Omental fat pad (tissue), 4 donors: ENCODE data around the gene TCEA2. TPM values are rescaled to one million over a fixed set of nuclear protein-coding genes. Genes with fewer than 3 reads are reported as not detected.
A peak's percentile ranks its signal among the peaks of the same experiment; 100 is the strongest.

ENCODE experiments used
- ATAC-seq: fragments of 150-250 bp; one replicate; pipeline ENCODE4 v1.9.1; 2016; ENCODE audit warnings: mild to moderate bottlenecking, moderate library complexity; ENCODE audit not compliant: low FRiP score
- DNase-seq: peaks from one replicate; pipeline ENCODE4 v3.0.0-alpha.2; 2019; ENCODE audit warnings: low spot score
- total RNA-seq, 4 donors: library from RNA; depleted of rRNA; stranded (reverse); fragments of >200 nt; gene quantifications; one replicate each; pipeline ENCODE4 v1.1.0, GENCODE V29; 2016
- TF ChIP-seq, protein P1 (sequence below), 3 donors: fragments of 450-650 bp; IDR thresholded peaks; one replicate each; pipeline ENCODE4 v1.5.1; 2016 to 2017; ENCODE audit warnings: antibody characterized with exemption in 3 of 3, mild to moderate bottlenecking in 3 of 3, moderate library complexity in 2 of 3

TCEA2 gene
- total RNA-seq, 4 donors from 2014 or later, result 20.5 to 34.8 (median 23.4) TPM

DNA sequence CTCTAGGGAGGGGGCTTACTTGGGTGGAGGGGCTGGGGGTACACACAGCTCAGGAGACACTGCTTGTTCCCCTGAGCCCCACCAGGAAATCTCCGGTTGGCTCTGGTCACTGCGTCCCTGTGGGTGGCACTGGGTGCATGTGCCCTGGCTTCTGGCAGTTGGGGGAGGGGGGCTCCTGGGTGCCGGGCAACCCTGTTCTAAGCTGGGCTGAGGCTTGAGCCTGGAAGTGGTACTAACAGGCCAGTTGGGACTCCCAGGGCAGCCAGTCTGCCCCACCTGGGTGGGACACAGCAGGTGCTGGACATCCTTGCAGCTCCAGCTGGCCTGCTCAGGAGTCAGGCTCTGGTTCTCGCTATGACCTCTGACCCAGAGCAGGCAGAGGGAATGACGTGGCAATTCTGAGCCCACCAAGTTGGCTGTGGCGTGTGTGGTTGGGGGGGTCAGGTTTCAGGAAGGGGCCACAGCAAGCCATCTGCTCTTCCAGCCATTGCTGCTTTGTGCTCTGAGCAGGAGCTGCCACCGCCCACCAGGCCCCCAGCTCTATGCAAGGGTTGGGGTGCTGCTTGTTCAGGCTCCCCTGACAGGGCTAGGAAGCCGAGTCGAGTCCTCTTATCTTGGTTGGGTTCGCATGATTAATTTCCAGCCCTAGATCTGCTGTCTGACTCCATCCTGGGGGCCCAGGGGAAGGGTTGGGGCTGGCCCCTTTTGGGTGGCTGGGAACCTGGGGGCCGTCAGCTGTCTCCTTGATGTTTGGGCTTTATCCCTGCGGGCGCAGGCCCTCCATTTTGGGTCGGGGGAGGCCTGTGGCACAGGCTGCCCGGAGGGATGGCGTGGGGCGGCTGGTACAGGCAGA is 26.4 kb upstream of the TCEA2 start:
- ATAC-seq (no peak), DNase-seq (no peak)
- TF ChIP-seq, protein P1, sequence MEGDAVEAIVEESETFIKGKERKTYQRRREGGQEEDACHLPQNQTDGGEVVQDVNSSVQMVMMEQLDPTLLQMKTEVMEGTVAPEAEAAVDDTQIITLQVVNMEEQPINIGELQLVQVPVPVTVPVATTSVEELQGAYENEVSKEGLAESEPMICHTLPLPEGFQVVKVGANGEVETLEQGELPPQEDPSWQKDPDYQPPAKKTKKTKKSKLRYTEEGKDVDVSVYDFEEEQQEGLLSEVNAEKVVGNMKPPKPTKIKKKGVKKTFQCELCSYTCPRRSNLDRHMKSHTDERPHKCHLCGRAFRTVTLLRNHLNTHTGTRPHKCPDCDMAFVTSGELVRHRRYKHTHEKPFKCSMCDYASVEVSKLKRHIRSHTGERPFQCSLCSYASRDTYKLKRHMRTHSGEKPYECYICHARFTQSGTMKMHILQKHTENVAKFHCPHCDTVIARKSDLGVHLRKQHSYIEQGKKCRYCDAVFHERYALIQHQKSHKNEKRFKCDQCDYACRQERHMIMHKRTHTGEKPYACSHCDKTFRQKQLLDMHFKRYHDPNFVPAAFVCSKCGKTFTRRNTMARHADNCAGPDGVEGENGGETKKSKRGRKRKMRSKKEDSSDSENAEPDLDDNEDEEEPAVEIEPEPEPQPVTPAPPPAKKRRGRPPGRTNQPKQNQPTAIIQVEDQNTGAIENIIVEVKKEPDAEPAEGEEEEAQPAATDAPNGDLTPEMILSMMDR (IDR thresholded peaks at IDR 0.05), result no peak

DNA sequence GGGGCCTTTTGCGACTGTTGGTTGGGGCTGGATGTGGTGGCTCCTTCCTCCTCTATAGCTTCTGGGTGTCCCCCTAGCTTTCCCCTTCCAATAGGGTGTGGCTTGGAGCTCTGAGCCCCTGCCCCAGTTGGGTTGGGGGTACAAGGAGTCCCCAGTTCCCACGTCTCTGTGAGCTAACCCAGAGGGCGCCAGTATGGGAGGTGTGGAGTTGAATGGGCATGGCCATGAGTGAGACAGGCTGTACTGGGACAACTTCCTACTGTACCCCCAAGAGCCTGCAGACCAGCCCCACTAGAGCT is 25.9 kb upstream of the TCEA2 start:
- ATAC-seq (no peak), DNase-seq (no peak)
- TF ChIP-seq, protein P1 (IDR thresholded peaks at IDR 0.05), result no peak

DNA sequence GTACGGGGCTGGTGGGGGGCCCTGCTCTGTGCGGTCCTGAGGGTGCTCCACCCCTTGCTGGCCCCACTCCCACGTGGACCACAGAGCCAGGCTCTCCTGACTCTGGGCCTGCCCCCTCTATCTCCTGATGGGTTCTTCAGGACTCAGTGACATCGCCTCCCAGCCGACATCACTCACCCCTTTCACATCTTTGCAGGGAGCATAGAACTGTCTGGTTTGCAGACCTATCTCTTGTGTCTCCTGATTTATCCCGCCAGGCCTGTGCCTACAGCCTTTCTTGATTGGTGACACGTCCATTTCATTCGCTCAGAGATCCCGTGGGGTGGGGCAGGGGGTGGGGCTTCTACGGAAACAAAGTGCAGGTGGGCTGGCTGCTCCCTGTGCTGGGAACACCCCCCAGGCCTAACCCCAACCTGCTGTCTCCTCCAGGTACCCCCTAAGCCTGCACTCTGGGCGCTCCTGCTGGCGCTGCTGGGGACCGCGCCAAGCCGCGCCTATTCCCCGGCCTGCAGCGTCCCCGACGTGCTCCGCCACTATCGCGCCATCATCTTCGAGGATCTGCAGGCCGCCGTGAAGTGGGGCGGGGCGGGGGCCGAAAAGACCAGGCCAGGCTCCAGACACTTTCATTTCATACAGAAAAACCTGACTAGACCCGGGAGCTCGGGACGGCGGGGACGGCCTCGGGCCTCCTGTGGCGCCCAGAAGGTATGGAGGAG is 25.3 kb upstream of the TCEA2 start:
- ATAC-seq (no peak), DNase-seq (no peak)

DNA sequence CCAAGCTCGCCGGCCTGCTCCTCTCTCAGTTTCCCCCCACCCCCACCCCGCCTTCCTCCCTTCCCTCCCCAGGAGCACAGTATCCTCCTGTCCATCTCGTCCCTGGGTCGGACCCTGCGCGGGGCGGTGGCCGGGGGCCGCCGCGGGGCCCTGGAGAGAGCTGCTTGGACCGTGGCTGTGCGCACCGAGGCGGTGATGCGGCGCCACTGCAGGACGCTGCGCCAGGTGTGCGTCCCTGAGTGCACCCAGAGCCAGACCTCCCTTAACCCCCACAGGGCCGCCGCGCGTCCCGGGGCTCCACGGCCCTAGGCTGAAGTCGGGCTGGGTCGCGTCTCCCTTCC is 24.8 kb upstream of the TCEA2 start:
- no peak for DNase-seq
- TF ChIP-seq, protein P1 (IDR thresholded peaks at IDR 0.05), result no peak
- ATAC-seq, result no peak

More for the DNA sequence above, 25.3 kb upstream of the TCEA2 start:
- TF ChIP-seq, protein P1 (IDR thresholded peaks at IDR 0.05), result no peak

DNA sequence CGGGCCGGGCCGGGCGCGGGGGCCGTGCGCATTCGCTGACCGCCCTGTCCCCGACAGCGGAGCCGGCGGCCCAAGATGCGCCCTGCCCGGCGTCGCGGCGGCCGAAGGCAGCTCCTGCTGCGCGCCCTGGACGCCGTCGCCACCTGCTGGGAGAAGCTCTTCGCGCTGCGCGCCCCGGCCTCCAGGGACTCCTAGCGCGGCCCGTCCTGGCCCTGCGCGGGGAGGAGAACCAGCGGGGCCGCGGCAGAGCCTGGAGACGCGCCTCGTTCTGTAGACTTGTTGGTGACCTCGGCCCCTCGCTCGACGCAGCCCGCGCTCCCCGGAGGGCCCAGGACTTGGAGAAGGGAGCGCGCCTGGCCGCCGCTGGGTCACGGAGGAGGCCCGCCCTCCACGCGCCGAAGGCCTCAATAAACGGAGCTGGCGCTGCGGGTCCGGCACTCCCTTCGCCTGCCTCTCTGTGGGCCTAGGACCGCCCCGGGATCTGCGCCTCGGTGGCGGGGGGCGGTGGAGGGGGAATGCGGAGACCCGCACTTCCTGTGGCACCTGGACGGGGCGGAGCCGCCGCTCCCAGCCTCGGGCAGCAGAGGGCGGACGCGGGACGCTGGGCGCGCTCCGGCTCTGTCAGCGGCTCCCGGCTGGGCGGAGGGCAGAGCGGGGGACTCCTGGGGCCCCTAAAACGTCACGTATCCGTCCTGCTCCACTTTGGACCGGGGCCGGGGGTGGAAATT is 24.3 kb upstream of the TCEA2 start:
- TF ChIP-seq, protein P1 (IDR thresholded peaks at IDR 0.05), result peak in 1 of 3 donors; percentile 16
- DNase-seq (no peak), ATAC-seq (peak; percentile 76)

DNA sequence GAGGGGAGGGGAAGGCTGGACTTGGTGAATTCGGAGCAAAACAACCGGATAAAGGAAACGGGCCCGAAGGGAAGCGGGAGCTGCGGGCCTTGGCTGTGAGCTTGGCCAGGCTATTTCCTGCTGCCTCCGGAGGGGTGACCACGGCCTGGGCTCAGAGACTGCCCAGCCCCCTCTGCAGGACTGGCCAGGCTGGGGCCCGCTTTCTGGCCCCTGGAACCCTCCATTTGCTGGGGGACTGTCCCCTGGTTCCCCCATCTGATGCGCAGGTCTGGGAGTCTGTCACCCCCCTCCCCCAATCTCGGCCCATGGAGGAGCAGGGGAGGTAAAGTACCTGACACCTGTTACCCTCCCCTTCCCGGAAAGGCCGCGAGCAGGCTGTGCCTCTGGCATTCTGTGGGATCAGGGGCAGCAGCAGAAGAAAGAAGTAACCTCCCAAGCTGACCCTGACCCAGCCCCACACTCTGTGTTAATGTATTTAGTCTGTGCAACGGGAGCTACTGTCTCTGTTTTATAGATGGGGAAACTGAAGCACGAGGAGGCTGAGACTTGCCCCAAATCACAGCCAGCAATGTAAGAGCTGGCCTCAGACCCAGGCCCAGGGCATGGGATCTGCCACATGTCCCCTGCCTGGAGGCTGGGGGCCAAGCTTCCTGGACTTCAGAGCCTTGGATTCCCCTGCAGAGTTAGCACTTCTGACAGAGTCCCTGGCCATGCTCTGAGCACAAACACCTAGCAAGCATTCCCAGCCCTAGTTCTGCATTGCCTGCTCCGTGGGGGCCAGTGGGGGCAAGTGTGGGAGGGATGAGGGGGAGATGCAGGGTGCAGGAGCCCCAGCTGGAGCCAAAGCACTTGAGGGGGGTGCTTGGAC is 23.5 kb upstream of the TCEA2 start:
- DNase-seq (no peak), ATAC-seq (no peak)
- TF ChIP-seq, protein P1 (IDR thresholded peaks at IDR 0.05), result no peak
